Measurements from ENCODE around the gene PHF12. TPM values are rescaled to one million over a fixed set of nuclear protein-coding genes. Genes with fewer than 3 reads are reported as not detected.

Gene PHF12
- total and polyA plus RNA-seq, 2 experiments from 2014 or later, result 19.7 to 41.0 TPM

DNA sequence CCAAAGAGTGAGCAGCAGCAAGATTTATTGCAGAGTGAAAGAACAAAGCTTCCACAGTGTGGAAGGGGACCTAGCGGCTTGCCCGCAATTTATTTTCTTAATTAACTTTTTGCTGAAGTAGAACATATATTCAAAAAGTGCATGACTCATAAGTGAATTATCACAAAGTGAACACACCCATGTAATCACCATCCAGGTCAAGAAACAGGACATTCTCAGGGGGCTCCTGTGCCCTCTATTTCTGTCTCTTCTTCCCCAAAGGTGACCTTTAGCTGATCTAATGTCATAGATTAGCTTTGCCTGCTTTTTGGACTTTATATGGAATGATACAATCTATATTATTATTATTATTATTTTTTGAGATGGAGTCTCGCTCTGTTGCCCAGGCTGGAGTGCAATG is 76.6 kb downstream of the PHF12 start:
- no peaks in the 10 kb centered on the region for H3F3A ChIP-seq (replicated peaks; ENCODE audit: low read depth)
- H4K20me1 ChIP-seq (replicated peaks; ENCODE audit: insufficient read depth), result no peaks in the 10 kb centered on the region
- TF ChIP-seq ZNF331 (CRISPR knock-in tag; IDR thresholded peaks at IDR 0.05; ENCODE audit: low read depth) (no peak), JUNB (IDR thresholded peaks at IDR 0.05; ENCODE audit: unreplicated experiment) (no peak), EZH2 (IDR thresholded peaks at IDR 0.05; ENCODE audit: low read depth, unreplicated experiment) (no peak), CREB1 (CRISPR knock-in tag; IDR thresholded peaks at IDR 0.05; ENCODE audit: low read depth) (no peak), POLR2AphosphoS5 (IDR thresholded peaks at IDR 0.05; ENCODE audit: low read depth) (no peak), ZNF114 (CRISPR knock-in tag; IDR thresholded peaks at IDR 0.05) (no peak), EZH2phosphoT487 (IDR thresholded peaks at IDR 0.05; ENCODE audit: unreplicated experiment) (no peak), STAT1 (IDR thresholded peaks at IDR 0.05; ENCODE audit: unreplicated experiment) (no peak), NANOG (IDR thresholded peaks at IDR 0.05; ENCODE audit: borderline replicate concordance) (no peak)
- TF ChIP-seq, protein P1, sequence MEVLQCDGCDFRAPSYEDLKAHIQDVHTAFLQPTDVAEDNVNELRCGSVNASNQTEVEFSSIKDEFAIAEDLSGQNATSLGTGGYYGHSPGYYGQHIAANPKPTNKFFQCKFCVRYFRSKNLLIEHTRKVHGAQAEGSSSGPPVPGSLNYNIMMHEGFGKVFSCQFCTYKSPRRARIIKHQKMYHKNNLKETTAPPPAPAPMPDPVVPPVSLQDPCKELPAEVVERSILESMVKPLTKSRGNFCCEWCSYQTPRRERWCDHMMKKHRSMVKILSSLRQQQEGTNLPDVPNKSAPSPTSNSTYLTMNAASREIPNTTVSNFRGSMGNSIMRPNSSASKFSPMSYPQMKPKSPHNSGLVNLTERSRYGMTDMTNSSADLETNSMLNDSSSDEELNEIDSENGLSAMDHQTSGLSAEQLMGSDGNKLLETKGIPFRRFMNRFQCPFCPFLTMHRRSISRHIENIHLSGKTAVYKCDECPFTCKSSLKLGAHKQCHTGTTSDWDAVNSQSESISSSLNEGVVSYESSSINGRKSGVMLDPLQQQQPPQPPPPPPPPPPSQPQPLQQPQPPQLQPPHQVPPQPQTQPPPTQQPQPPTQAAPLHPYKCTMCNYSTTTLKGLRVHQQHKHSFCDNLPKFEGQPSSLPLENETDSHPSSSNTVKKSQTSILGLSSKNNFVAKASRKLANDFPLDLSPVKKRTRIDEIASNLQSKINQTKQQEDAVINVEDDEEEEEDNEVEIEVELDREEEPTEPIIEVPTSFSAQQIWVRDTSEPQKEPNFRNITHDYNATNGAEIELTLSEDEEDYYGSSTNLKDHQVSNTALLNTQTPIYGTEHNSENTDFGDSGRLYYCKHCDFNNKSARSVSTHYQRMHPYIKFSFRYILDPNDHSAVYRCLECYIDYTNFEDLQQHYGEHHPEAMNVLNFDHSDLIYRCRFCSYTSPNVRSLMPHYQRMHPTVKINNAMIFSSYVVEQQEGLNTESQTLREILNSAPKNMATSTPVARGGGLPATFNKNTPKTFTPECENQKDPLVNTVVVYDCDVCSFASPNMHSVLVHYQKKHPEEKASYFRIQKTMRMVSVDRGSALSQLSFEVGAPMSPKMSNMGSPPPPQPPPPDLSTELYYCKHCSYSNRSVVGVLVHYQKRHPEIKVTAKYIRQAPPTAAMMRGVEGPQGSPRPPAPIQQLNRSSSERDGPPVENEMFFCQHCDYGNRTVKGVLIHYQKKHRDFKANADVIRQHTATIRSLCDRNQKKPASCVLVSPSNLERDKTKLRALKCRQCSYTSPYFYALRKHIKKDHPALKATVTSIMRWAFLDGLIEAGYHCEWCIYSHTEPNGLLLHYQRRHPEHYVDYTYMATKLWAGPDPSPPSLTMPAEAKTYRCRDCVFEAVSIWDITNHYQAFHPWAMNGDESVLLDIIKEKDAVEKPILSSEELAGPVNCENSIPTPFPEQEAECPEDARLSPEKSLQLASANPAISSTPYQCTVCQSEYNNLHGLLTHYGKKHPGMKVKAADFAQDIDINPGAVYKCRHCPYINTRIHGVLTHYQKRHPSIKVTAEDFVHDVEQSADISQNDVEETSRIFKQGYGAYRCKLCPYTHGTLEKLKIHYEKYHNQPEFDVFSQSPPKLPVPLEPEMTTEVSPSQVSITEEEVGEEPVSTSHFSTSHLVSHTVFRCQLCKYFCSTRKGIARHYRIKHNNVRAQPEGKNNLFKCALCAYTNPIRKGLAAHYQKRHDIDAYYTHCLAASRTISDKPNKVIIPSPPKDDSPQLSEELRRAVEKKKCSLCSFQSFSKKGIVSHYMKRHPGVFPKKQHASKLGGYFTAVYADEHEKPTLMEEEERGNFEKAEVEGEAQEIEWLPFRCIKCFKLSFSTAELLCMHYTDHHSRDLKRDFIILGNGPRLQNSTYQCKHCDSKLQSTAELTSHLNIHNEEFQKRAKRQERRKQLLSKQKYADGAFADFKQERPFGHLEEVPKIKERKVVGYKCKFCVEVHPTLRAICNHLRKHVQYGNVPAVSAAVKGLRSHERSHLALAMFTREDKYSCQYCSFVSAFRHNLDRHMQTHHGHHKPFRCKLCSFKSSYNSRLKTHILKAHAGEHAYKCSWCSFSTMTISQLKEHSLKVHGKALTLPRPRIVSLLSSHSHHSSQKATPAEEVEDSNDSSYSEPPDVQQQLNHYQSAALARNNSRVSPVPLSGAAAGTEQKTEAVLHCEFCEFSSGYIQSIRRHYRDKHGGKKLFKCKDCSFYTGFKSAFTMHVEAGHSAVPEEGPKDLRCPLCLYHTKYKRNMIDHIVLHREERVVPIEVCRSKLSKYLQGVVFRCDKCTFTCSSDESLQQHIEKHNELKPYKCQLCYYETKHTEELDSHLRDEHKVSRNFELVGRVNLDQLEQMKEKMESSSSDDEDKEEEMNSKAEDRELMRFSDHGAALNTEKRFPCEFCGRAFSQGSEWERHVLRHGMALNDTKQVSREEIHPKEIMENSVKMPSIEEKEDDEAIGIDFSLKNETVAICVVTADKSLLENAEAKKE (CRISPR knock-in tag; IDR thresholded peaks at IDR 0.05), result no peak
- TF ChIP-seq, protein P2, sequence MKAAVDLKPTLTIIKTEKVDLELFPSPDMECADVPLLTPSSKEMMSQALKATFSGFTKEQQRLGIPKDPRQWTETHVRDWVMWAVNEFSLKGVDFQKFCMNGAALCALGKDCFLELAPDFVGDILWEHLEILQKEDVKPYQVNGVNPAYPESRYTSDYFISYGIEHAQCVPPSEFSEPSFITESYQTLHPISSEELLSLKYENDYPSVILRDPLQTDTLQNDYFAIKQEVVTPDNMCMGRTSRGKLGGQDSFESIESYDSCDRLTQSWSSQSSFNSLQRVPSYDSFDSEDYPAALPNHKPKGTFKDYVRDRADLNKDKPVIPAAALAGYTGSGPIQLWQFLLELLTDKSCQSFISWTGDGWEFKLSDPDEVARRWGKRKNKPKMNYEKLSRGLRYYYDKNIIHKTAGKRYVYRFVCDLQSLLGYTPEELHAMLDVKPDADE (IDR thresholded peaks at IDR 0.05), result no peak
- TF ChIP-seq, protein P3, sequence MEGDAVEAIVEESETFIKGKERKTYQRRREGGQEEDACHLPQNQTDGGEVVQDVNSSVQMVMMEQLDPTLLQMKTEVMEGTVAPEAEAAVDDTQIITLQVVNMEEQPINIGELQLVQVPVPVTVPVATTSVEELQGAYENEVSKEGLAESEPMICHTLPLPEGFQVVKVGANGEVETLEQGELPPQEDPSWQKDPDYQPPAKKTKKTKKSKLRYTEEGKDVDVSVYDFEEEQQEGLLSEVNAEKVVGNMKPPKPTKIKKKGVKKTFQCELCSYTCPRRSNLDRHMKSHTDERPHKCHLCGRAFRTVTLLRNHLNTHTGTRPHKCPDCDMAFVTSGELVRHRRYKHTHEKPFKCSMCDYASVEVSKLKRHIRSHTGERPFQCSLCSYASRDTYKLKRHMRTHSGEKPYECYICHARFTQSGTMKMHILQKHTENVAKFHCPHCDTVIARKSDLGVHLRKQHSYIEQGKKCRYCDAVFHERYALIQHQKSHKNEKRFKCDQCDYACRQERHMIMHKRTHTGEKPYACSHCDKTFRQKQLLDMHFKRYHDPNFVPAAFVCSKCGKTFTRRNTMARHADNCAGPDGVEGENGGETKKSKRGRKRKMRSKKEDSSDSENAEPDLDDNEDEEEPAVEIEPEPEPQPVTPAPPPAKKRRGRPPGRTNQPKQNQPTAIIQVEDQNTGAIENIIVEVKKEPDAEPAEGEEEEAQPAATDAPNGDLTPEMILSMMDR (conservative IDR thresholded peaks at IDR 0.05; ENCODE audit: low read depth in 2 of 2), result no peak
- TF ChIP-seq, protein P4, sequence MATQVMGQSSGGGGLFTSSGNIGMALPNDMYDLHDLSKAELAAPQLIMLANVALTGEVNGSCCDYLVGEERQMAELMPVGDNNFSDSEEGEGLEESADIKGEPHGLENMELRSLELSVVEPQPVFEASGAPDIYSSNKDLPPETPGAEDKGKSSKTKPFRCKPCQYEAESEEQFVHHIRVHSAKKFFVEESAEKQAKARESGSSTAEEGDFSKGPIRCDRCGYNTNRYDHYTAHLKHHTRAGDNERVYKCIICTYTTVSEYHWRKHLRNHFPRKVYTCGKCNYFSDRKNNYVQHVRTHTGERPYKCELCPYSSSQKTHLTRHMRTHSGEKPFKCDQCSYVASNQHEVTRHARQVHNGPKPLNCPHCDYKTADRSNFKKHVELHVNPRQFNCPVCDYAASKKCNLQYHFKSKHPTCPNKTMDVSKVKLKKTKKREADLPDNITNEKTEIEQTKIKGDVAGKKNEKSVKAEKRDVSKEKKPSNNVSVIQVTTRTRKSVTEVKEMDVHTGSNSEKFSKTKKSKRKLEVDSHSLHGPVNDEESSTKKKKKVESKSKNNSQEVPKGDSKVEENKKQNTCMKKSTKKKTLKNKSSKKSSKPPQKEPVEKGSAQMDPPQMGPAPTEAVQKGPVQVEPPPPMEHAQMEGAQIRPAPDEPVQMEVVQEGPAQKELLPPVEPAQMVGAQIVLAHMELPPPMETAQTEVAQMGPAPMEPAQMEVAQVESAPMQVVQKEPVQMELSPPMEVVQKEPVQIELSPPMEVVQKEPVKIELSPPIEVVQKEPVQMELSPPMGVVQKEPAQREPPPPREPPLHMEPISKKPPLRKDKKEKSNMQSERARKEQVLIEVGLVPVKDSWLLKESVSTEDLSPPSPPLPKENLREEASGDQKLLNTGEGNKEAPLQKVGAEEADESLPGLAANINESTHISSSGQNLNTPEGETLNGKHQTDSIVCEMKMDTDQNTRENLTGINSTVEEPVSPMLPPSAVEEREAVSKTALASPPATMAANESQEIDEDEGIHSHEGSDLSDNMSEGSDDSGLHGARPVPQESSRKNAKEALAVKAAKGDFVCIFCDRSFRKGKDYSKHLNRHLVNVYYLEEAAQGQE (IDR thresholded peaks at IDR 0.05; ENCODE audit: unreplicated experiment), result no peak
- H3K4me3 ChIP-seq, result no peak overlapping the region
- no peaks in the 10 kb centered on the region for H3K27me3 ChIP-seq (ENCODE audit: insufficient read depth)
- H3K79me2 ChIP-seq (replicated peaks; ENCODE audit: insufficient read depth), result no peaks in the 10 kb centered on the region
- Mint-ChIP-seq H3K27ac (no peak overlapping the region), H3K36me3 (ENCODE audit: low read depth) (peaks cover 20% of the 10 kb centered on the region), H3K27me3 (ENCODE audit: insufficient read depth, low read depth, poor library complexity) (peaks cover 8% of the 10 kb centered on the region), H3K9me3 (peaks cover 11% of the 10 kb centered on the region; the same call in 2 of the 3 replicates), H3K4me1 (peaks cover 5% of the 10 kb centered on the region), H3K4me3 (no peak overlapping the region)
- no peaks in the 10 kb centered on the region for H3K36me3 ChIP-seq (ENCODE audit: insufficient read depth)
- H3K4me2 ChIP-seq, result no peak overlapping the region
- no peak overlapping the region for H3K27ac ChIP-seq (ENCODE audit: low read depth)
- no peak overlapping the region for H2AFZ ChIP-seq
- DNase-seq (ENCODE audit: low spot score) (no peak), ATAC-seq (no peak)
- no peaks in the 10 kb centered on the region for H3K4me1 ChIP-seq (ENCODE audit: insufficient read depth)
- H3K9me2 ChIP-seq (ENCODE audit: insufficient read depth), result no peaks in the 10 kb centered on the region

All from GM23338 (cell line).